ENCODE results near the gene ZBED6. TPM values are rescaled to one million over a fixed set of nuclear protein-coding genes. Genes with fewer than 3 reads are reported as not detected.

The ZBED6 gene
- total RNA-seq, 1 experiment from 2014 or later: 13.4 TPM

DNA sequence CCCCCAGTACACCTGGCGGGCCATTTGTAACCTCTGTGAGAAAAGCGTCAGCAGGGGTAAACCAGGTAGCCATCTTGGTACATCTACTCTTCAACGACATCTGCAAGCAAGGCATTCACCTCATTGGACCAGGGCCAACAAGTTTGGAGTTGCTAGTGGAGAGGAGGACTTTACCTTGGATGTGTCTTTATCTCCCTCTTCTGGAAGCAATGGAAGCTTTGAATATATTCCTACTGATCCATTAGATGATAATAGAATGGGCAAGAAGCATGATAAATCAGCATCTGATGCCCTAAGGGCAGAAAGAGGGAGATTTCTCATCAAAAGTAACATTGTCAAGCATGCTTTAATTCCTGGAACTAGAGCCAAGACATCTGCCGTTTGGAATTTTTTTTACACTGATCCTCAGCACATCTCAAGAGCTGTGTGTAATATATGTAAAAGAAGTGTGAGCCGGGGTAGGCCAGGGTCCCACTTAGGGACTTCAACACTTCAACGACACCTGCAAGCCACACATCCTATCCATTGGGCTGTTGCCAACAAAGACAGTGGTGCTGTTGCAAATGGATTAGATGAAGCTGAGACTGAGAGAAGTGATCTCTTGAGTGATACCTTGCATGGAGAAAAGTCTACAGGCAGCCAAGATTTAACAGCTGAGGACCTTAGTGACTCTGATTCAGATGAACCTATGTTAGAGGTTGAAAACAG lies 2.7 kb downstream of the ZBED6 start:
- CTCF ChIA-PET: no interaction called here
- ATAC-seq: no peak
- TF ChIP-seq ZSCAN18 (CRISPR knock-in tag; IDR thresholded peaks at IDR 0.05) (no peak), NFYB (CRISPR knock-in tag; conservative IDR thresholded peaks at IDR 0.05; ENCODE audit: low read depth) (no peak), USF1 (CRISPR knock-in tag; IDR thresholded peaks at IDR 0.05) (no peak), EMX1 (CRISPR knock-in tag; IDR thresholded peaks at IDR 0.05) (no peak), ZNF423 (CRISPR knock-in tag; IDR thresholded peaks at IDR 0.05) (no peak), SMAD4 (CRISPR knock-in tag; IDR thresholded peaks at IDR 0.05) (no peak), OVOL2 (CRISPR knock-in tag; IDR thresholded peaks at IDR 0.05; ENCODE audit: borderline replicate concordance) (no peak), NR1H2 (CRISPR knock-in tag; IDR thresholded peaks at IDR 0.05) (no peak), CBFB (CRISPR knock-in tag; IDR thresholded peaks at IDR 0.05; ENCODE audit: low read depth) (no peak), FOXP1 (CRISPR knock-in tag; IDR thresholded peaks at IDR 0.05; ENCODE audit: borderline replicate concordance) (no peak), AR (CRISPR knock-in tag; IDR thresholded peaks at IDR 0.05) (no peak), HMGA2 (CRISPR knock-in tag; IDR thresholded peaks at IDR 0.05) (no peak), MYBL2 (CRISPR knock-in tag; IDR thresholded peaks at IDR 0.05) (no peak), GTF2I (CRISPR knock-in tag; conservative IDR thresholded peaks at IDR 0.05) (no peak), IRF1 (CRISPR knock-in tag; IDR thresholded peaks at IDR 0.05) (no peak), CDX4 (CRISPR knock-in tag; IDR thresholded peaks at IDR 0.05; ENCODE audit: borderline replicate concordance) (no peak), RELA (CRISPR knock-in tag; IDR thresholded peaks at IDR 0.05; ENCODE audit: borderline replicate concordance) (no peak), AFF4 (CRISPR knock-in tag; IDR thresholded peaks at IDR 0.05; ENCODE audit: borderline replicate concordance) (no peak), TCF7 (CRISPR knock-in tag; IDR thresholded peaks at IDR 0.05; ENCODE audit: low read depth) (no peak)
- TF ChIP-seq, protein P1, sequence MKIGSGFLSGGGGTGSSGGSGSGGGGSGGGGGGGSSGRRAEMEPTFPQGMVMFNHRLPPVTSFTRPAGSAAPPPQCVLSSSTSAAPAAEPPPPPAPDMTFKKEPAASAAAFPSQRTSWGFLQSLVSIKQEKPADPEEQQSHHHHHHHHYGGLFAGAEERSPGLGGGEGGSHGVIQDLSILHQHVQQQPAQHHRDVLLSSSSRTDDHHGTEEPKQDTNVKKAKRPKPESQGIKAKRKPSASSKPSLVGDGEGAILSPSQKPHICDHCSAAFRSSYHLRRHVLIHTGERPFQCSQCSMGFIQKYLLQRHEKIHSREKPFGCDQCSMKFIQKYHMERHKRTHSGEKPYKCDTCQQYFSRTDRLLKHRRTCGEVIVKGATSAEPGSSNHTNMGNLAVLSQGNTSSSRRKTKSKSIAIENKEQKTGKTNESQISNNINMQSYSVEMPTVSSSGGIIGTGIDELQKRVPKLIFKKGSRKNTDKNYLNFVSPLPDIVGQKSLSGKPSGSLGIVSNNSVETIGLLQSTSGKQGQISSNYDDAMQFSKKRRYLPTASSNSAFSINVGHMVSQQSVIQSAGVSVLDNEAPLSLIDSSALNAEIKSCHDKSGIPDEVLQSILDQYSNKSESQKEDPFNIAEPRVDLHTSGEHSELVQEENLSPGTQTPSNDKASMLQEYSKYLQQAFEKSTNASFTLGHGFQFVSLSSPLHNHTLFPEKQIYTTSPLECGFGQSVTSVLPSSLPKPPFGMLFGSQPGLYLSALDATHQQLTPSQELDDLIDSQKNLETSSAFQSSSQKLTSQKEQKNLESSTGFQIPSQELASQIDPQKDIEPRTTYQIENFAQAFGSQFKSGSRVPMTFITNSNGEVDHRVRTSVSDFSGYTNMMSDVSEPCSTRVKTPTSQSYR (CRISPR knock-in tag; IDR thresholded peaks at IDR 0.05): no peak

More for the DNA sequence above, 2.7 kb downstream of the ZBED6 start:
- Mint-ChIP-seq H3K27ac (peak overlapping the region; percentile 32), H3K9me3 (peaks cover 26% of the 10 kb centered on the region), H3K27me3 (ENCODE audit: low read depth) (no peaks in the 10 kb centered on the region; the same call in 1 of the 2 replicates), H3K36me3 (peaks cover 44% of the 10 kb centered on the region), H3K4me3 (peak overlapping the region; percentile 91), H3K4me1 (peaks cover 44% of the 10 kb centered on the region)
- POLR2A ChIA-PET: no interaction called here
- DNase-seq (ENCODE audit: low spot score): no peak

Measured in WTC11 (cell line).